Measurements from ENCODE around the gene ZC2HC1C.
A peak's percentile ranks its signal among the peaks of the same experiment; 100 is the strongest.
"Not testable (repeated sequence)": the region's sequence is repeated elsewhere in the genome, so short reads cannot be mapped to it uniquely, and the experiment has no call there.

The ZC2HC1C gene

DNA sequence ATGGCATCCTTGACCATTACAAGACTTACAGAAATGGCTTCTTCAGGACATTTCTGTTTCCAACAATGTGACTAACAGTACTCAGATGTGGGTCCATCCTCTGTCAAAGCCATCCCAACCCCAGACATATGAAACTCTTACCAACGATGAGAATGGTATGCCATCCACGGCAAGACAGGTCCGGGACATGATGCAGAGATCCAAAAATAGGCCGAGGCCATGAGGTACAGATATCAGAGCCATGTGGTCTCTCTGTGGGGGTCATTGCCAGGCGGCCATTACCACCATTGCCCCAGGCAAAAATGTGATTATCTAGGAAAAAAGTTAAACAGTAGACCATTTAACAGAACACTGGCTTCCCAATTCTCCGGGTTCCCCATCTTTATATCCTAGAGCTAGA lies 27.5 kb downstream of the ZC2HC1C start:
- no peak for DNase-seq

- DNase-seq: no peak
These were observed 28.8 kb downstream of the ZC2HC1C start for GRCh38 chr14:75098212-75098611.

GRCh38 chr14:75098682-75099081 lies 29.2 kb downstream of the ZC2HC1C start:
- no peak for DNase-seq

GRCh38 chr14:75101491-75101890 lies 32.0 kb downstream of the ZC2HC1C start:
- DNase-seq: no peak

- DNase-seq: no peak
These were observed 37.7 kb downstream of the ZC2HC1C start for GRCh38 chr14:75107186-75107585.

GRCh38 chr14:75109877-75110276 lies 40.4 kb downstream of the ZC2HC1C start:
- DNase-seq: no peak

DNA sequence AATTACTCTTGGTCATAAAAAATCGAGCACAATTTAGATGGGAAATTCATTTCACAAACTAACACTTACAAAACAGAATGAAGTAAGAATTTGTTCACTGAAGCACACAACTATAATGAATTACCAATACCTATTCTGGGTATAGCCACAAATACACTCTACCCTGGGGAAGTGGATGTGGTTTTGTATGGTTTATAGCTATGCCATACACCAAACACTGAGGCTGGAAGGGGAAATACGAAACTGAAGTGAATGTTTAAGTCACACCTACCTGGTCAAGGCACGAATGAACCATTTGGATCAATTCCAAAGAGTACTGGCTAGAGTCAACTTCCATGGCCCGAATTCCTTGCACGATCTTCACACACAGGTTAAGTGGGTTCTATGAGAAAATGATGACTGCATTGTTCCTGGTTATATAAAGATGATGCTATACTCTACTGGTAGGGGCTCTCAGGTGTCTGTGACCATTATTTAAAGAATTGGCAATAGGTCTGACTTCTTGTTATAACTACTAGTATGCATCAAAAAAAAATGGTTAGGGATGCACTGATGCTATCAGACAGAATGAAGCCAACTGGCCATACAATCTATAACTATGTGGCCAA lies 44.6 kb downstream of the ZC2HC1C start:
- DNase-seq: no peak

GRCh38 chr14:75119056-75119455 lies 49.6 kb downstream of the ZC2HC1C start:
- no peak for DNase-seq

GRCh38 chr14:75120541-75121291 lies 51.3 kb downstream of the ZC2HC1C start:
- no peak for DNase-seq

- no peak for DNase-seq
These were observed 52.1 kb downstream of the ZC2HC1C start for GRCh38 chr14:75121552-75121951.

- no peak for DNase-seq
These were observed 54.5 kb downstream of the ZC2HC1C start for GRCh38 chr14:75123991-75124390.

DNA sequence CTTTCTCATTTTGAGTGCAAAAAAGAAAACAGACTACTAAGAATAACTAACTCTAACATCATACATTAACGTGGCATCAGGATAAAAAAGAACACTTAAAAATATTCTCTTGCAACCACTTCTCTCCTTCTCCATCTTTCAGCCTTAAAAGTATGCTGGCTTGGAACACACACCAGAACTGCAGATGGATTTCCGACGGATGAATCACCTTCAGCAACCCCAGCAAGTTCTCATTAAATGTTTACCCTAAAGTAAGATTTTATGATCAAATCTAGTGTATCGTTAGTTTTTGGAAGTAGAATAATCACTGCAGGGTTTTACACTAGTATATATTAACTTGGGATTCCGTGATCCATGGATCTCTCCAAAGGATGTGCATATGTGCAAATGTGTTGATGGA lies 56.2 kb downstream of the ZC2HC1C start:
- DNase-seq: no peak

GRCh38 chr14:75126121-75126544 lies 56.7 kb downstream of the ZC2HC1C start:
- DNase-seq: no peak

DNA sequence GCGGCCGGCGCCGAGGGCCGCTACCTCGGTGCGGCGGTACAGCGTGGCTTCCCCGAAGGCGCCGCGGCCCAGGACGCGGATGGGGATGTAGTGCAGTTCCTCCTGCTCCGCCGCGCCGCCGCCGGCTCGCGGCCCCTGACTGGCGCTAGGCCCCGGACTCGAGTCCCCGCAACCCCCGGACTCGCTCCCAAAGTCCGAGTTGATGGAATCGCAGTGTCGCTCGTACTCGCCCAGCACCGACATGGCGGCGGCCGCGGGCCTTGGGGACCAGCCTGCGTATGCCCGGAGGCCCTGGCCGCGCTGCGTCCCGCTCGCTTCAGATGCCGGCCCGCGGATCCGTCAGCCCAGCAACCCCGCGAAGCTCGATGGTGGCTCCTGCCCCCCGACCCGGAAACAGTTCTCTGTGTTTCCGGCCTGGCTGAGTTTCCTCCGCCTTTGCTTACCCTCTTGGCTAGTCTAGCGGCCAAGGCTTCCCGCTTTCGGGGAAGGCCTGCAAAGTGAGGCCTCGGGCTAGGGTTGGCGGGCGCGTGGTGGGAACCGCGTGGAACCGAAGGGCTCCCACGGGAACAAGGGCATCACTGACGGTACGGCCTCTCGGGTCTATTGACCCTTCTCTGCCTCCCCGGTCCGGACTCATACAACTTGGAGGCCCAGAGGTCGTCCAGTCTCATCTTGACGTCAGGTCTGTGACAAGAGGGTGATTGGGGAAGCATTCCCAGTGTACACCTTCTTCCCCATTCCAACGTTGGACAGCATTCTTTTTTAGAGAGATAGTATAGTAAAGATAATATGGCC lies 57.4 kb downstream of the ZC2HC1C start, which contains the start of gene NEK9:
TSS of gene NEK9 (minus strand) at position 370 of the 795 bp plus-strand sequence. CDS start at position 243, 127 bp downstream.
- peak; percentile 83 to 91 for DNase-seq

DNA sequence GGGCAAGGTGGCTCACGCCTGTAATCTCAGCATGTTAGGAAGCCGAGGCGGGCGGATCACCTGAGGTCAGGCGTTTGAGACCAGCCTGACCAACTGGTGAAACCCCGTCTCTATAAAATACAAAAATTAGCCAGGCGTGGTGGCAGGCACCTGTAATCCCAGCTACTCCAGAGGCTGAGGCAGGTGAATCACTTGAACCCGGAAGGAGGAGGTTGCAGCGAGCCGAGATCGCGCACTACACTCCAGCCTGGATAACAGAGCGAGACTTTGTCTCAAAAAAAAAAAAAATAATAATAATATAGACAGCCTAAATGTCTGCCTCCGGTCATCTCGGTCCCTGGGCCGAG lies 58.0 kb downstream of the ZC2HC1C start:
- DNase-seq: not testable (repeated sequence)

GRCh38 chr14:75127903-75128595 lies 58.6 kb downstream of the ZC2HC1C start:
- no peak for DNase-seq

GRCh38 chr14:75128596-75128990 lies 59.2 kb downstream of the ZC2HC1C start:
- no peak for DNase-seq
